Vagina (tissue), 2 donors: ENCODE measurements around the gene ACOX3. TPM values are rescaled to one million over a fixed set of nuclear protein-coding genes. Genes with fewer than 3 reads are reported as not detected.
"Not testable (repeated sequence)": the region's sequence is repeated elsewhere in the genome, so short reads cannot be mapped to it uniquely, and the experiment has no call there.

Experiments used
- DNase-seq, 2 donors: peaks; one replicate each; pipeline ENCODE4 v3.0.0-alpha.2; 2017; ENCODE audit errors: extremely low spot score in 2 of 2
- H3K27ac ChIP-seq: fragments of 200-600 bp; sonication (generic); one replicate; pipeline ENCODE4 v1.5.1; 2019
- H3K27me3 ChIP-seq: fragments of 200-600 bp; sonication (generic); one replicate; pipeline ENCODE4 v1.5.1; 2019
- H3K36me3 ChIP-seq, 2 donors: fragments of 200-600 bp; sonication (generic); one replicate each; pipeline ENCODE4 v1.5.1; 2017 to 2019
- H3K4me1 ChIP-seq: fragments of 200-600 bp; sonication (generic); one replicate; pipeline ENCODE4 v1.5.1; 2019
- H3K4me3 ChIP-seq, 2 donors: fragments of 200-600 bp; sonication (generic); 1 replicate in 1 of 2; 2 replicates in 1 of 2; pipeline ENCODE4 v1.5.1; 2016 to 2019
- H3K9me3 ChIP-seq: fragments of 200-600 bp; sonication (generic); one replicate; pipeline ENCODE4 v1.5.1; 2019
- POLR2A ChIP-seq, 2 donors: fragments of 450-650 bp; IDR thresholded peaks; one replicate each; pipeline ENCODE4 v1.6.1; 2017; ENCODE audit warnings: antibody characterized with exemption in 2 of 2, mild to moderate bottlenecking in 2 of 2, moderate library complexity in 2 of 2
- POLR2AphosphoS5 ChIP-seq, 2 donors: sonication (generic); formaldehyde crosslinking; IDR thresholded peaks; one replicate each; pipeline ENCODE4 v1.9.0; 2017; ENCODE audit warnings: antibody characterized with exemption in 2 of 2, mild to moderate bottlenecking in 2 of 2, low read depth in 1 of 2; ENCODE audit not compliant: insufficient read depth in 1 of 2
- intact Hi-C: fragments of 100-400 bp; cut with DNase I; formaldehyde crosslinking; loops from one replicate; pipeline ENCODE4 v1.15.1; 2023
- total RNA-seq: library from RNA; depleted of rRNA; stranded (reverse); fragments of >200 nt; gene quantifications from one replicate; pipeline ENCODE4 v1.2.3, GENCODE V29; 2016
- TF ChIP-seq, protein P1 (sequence below), 3 experiments: fragments of 450-650 bp in 2 of 3; fragments of 200-600 bp in 1 of 3; sonication (generic) in 1 of 3; IDR thresholded peaks; one replicate each; pipeline ENCODE4 v1.5.1; 2017 to 2019; ENCODE audit warnings: antibody characterized with exemption in 3 of 3, mild to moderate bottlenecking in 2 of 3, moderate library complexity in 2 of 3

Gene ACOX3
- 46.9 TPM for total RNA-seq

DNA sequence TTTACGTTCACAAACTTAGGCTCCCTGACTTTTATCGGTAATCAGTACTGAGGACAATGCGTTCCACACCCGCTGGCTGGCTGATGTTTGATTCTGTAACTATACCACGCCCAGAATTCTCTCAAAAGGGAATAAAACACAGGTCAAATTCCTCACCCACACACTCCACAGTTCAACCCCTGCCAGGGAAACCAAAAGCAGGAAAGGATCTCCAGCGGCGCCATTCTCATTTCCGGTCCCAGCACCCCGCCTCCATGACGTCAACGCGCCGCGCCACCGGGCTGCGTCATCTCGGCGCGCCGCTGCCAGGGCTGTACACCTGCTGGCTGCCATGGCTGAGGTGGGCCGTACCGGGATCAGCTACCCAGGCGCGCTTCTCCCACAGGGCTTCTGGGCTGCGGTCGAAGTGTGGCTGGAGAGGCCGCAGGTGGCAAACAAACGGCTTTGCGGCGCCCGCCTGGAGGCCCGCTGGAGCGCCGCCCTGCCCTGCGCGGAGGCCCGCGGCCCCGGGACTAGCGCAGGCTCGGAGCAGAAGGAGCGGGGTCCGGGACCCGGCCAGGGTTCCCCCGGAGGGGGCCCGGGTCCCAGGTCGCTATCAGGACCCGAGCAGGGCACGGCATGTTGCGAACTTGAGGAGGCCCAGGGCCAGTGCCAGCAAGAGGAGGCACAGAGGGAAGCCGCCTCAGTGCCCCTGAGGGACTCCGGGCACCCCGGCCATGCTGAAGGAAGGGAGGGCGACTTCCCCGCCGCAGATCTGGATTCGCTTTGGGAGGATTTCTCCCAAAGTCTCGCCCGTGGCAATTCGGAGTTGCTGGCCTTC, at the start of gene ACOX3, which contains the start of gene TRMT44:
TSS of gene ACOX3 (minus strand) at position 232 of the 820 bp plus-strand sequence. CDS start 24,202 bp downstream, outside the sequence.
TSS of gene TRMT44 (plus strand) at position 286 of the 820 bp plus-strand sequence. CDS start at position 332, 46 bp downstream.
- Histone ChIP-seq H3K27ac (peak within 1 kb of the TSS; percentile 77), H3K4me3 (peak within 1 kb of the TSS; percentile 91 to 96), H3K36me3 (no peaks in the 10 kb centered on the region), H3K27me3 (no peaks in the 10 kb centered on the region), H3K9me3 (no peaks in the 10 kb centered on the region), H3K4me1 (peaks cover 71% of the 10 kb centered on the region)
- TF ChIP-seq, protein P1, sequence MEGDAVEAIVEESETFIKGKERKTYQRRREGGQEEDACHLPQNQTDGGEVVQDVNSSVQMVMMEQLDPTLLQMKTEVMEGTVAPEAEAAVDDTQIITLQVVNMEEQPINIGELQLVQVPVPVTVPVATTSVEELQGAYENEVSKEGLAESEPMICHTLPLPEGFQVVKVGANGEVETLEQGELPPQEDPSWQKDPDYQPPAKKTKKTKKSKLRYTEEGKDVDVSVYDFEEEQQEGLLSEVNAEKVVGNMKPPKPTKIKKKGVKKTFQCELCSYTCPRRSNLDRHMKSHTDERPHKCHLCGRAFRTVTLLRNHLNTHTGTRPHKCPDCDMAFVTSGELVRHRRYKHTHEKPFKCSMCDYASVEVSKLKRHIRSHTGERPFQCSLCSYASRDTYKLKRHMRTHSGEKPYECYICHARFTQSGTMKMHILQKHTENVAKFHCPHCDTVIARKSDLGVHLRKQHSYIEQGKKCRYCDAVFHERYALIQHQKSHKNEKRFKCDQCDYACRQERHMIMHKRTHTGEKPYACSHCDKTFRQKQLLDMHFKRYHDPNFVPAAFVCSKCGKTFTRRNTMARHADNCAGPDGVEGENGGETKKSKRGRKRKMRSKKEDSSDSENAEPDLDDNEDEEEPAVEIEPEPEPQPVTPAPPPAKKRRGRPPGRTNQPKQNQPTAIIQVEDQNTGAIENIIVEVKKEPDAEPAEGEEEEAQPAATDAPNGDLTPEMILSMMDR (IDR thresholded peaks at IDR 0.05): no peak
- TF ChIP-seq POLR2A (IDR thresholded peaks at IDR 0.05) (peak in 1 of 2 donors; percentile 51), POLR2AphosphoS5 (IDR thresholded peaks at IDR 0.05; ENCODE audit: insufficient read depth in 1 of 2, low read depth in 1 of 2) (peak; percentile 94 to 96)
- intact Hi-C loops: no loop called here
- no peak for DNase-seq

DNA sequence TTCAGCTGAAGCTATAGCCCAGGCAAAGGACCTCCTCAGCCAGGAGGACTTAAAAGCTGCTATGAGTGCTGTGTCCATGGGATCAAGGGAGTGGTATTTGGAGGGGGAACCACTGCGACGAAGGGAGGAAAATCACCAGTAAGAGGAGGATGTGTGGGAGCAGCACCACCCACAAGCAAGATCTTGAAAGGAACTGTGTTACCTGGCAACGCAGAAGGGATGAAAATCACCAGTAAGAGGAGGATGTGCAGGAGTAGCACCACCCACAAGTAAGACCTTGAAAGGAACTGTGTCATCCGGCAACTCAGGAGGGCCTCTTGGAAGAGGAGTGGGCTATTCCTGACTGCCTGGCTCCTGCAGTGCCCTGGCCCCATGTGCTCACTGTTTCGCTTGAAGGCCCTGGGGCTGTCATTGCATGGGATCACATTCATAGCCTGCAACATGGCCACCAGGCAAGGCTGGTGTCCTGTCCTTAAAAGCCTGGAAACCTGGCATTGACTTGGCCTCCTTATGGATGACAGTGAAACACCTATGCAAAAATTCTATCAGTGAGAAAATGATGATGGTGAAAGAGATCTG, 48.4 kb upstream of the ACOX3 start:
- Histone ChIP-seq H3K9me3 (no peaks in the 10 kb centered on the region), H3K36me3 (no peaks in the 10 kb centered on the region), H3K27me3 (no peaks in the 10 kb centered on the region), H3K4me1 (no peaks in the 10 kb centered on the region), H3K4me3 (no peak overlapping the region), H3K27ac (no peak overlapping the region)
- TF ChIP-seq POLR2AphosphoS5 (IDR thresholded peaks at IDR 0.05; ENCODE audit: insufficient read depth in 1 of 2, low read depth in 1 of 2): no peak
- TF ChIP-seq, protein P1 (IDR thresholded peaks at IDR 0.05): no peak
- TF ChIP-seq POLR2A (IDR thresholded peaks at IDR 0.05): no peak
- DNase-seq: no peak
- intact Hi-C loops: no loop called here

DNA sequence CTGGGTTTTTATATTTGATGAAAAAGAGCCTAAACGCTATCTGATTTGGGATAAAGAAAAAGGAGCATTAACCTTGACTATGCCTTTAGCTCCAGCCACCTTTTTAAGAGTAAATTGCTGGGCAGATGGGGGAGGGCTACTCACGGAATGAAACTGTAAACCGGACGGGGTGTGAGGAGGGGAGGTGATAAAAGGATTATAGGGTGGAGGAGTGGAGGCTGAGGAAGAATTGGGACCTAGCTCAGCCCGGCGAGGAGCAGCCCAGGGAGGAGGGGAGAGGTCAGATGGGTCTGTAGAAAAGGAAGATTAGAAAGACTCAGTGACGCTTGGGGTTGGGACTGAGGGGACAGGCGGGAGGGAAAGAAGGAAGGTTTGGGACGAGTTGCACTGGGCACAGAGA, 46.1 kb upstream of the ACOX3 start:
- H3K9me3 ChIP-seq, H3K4me1 ChIP-seq, H3K4me3 ChIP-seq, DNase-seq, H3K27ac ChIP-seq, H3K27me3 ChIP-seq, H3K36me3 ChIP-seq, intact Hi-C loops: not testable (repeated sequence)

- no peaks in the 10 kb centered on the region for H3K9me3 ChIP-seq
- H3K27ac ChIP-seq: no peak overlapping the region
- intact Hi-C loops: no loop called here
- TF ChIP-seq, protein P1 (IDR thresholded peaks at IDR 0.05): no peak
- no peak for TF ChIP-seq POLR2AphosphoS5 (IDR thresholded peaks at IDR 0.05; ENCODE audit: insufficient read depth in 1 of 2, low read depth in 1 of 2)
- no peak overlapping the region for H3K4me3 ChIP-seq
- H3K36me3 ChIP-seq: no peaks in the 10 kb centered on the region
- no peaks in the 10 kb centered on the region for H3K4me1 ChIP-seq
- DNase-seq: no peak
- H3K27me3 ChIP-seq: no peaks in the 10 kb centered on the region
Observed at GRCh38 chr4:8480221-8480620, 39.7 kb upstream of the ACOX3 start.

- TF ChIP-seq POLR2A (IDR thresholded peaks at IDR 0.05) (no peak), POLR2AphosphoS5 (IDR thresholded peaks at IDR 0.05; ENCODE audit: insufficient read depth in 1 of 2, low read depth in 1 of 2) (no peak)
- TF ChIP-seq, protein P1 (IDR thresholded peaks at IDR 0.05): no peak
- Histone ChIP-seq H3K9me3 (no peaks in the 10 kb centered on the region), H3K36me3 (no peaks in the 10 kb centered on the region), H3K4me1 (peaks cover 1% of the 10 kb centered on the region), H3K4me3 (no peak overlapping the region), H3K27me3 (no peaks in the 10 kb centered on the region), H3K27ac (no peak overlapping the region)
- no peak for DNase-seq
- intact Hi-C loops: no loop called here
Observed at GRCh38 chr4:8478801-8479744, 38.5 kb upstream of the ACOX3 start.
